ENCODE results near the gene DIP2C.

DNA sequence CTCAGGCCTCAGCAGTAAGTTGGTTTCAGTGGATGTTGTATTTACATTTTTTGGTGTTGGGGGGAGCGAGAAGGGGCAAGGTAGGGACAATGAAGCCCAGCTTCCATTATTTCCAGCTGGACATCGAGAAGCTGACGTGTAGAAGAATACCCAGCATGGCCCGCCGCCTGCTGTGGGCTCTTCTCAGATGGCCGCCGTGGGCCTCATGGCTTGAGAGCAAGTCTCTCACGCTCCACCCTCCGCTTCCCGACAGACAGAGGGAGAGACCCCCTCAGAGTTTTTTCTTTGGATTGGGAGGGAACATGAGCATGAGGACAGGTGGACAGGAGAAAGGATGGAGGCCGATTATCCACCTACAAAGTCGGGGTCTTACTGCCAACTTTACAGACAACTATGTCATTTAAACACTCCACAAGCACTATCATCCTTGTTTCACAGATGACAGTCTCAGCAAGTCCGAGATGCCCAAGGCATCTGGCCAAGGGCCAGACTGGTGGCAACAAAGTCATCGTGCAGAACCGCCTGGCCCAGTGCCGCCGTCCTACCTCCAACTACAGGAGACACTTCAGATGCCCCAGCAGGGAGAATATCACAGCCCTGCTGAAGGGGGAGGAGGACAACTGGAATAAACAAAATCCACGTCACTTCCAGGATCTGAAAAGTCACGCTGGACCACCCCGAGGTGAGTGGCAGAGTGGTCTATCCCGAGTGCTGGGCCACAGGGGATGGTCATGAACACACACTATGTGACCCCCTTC, 195.9 kb downstream of the DIP2C start:
- no peak for TF ChIP-seq POLR2A (IDR thresholded peaks at IDR 0.05)
- TF ChIP-seq, protein P1, sequence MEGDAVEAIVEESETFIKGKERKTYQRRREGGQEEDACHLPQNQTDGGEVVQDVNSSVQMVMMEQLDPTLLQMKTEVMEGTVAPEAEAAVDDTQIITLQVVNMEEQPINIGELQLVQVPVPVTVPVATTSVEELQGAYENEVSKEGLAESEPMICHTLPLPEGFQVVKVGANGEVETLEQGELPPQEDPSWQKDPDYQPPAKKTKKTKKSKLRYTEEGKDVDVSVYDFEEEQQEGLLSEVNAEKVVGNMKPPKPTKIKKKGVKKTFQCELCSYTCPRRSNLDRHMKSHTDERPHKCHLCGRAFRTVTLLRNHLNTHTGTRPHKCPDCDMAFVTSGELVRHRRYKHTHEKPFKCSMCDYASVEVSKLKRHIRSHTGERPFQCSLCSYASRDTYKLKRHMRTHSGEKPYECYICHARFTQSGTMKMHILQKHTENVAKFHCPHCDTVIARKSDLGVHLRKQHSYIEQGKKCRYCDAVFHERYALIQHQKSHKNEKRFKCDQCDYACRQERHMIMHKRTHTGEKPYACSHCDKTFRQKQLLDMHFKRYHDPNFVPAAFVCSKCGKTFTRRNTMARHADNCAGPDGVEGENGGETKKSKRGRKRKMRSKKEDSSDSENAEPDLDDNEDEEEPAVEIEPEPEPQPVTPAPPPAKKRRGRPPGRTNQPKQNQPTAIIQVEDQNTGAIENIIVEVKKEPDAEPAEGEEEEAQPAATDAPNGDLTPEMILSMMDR (IDR thresholded peaks at IDR 0.05) = no peak
- TF ChIP-seq POLR2AphosphoS5 (IDR thresholded peaks at IDR 0.05) = no peak

Data from prostate gland (tissue), 2 donors.